Thyroid gland (tissue), 4 donors: ENCODE results near the gene MAD2L1BP. TPM values are rescaled to one million over a fixed set of nuclear protein-coding genes. Genes with fewer than 3 reads are reported as not detected.
"Not testable (repeated sequence)": the region's sequence is repeated elsewhere in the genome, so short reads cannot be mapped to it uniquely, and the experiment has no call there.

Experiments used
- DNase-seq, 2 donors: peaks; one replicate each; pipeline ENCODE4 v3.0.0-alpha.2; 2019
- H3K27ac ChIP-seq, 3 donors: fragments of 200-600 bp; sonication (generic); 1 replicate in 2 of 3; 2 replicates in 1 of 3; pipeline ENCODE4 v1.5.1; 2016 to 2019; ENCODE audit warnings: mild to moderate bottlenecking in 1 of 3, moderate library complexity in 1 of 3
- H3K27me3 ChIP-seq: fragments of 200-600 bp; sonication (generic); one replicate; pipeline ENCODE4 v1.5.1; 2019
- H3K36me3 ChIP-seq, 2 donors: fragments of 200-600 bp; sonication (generic); one replicate each; pipeline ENCODE4 v1.5.1; 2016 to 2019
- H3K4me1 ChIP-seq, 2 donors: fragments of 200-600 bp; sonication (generic); one replicate each; pipeline ENCODE4 v1.5.1; 2017 to 2019
- H3K4me3 ChIP-seq, 3 donors: fragments of 200-600 bp; sonication (generic); replicated peaks in 1 of 3; 1 replicate in 2 of 3; 2 replicates in 1 of 3; pipeline ENCODE4 v1.5.1; 2016; ENCODE audit warnings: mild to moderate bottlenecking in 1 of 3
- H3K9me3 ChIP-seq: fragments of 200-600 bp; sonication (generic); one replicate; pipeline ENCODE4 v1.5.1; 2017
- CTCF ChIP-seq, 6 experiments: fragments of 200-600 bp in 3 of 6; fragments of 450-650 bp in 3 of 6; sonication (generic) in 3 of 6; IDR thresholded peaks; one replicate each; pipeline ENCODE4 v1.5.1; 2016 to 2019; ENCODE audit warnings: antibody characterized with exemption in 6 of 6, mild to moderate bottlenecking in 2 of 6, inconsistent platforms in 1 of 6, moderate library complexity in 1 of 6
- POLR2A ChIP-seq, 2 donors: fragments of 450-650 bp; IDR thresholded peaks; one replicate each; pipeline ENCODE4 v1.6.1; 2017; ENCODE audit warnings: antibody characterized with exemption in 2 of 2, mild to moderate bottlenecking in 2 of 2, moderate library complexity in 1 of 2
- WGBS, 2 donors: methylation state at CpG; one replicate each; pipeline ENCODE4 v1.1.5; 2017; 5-methylcytosine and 5-hydroxymethylcytosine counted together
- intact Hi-C: fragments of 100-400 bp; cut with DNase I; formaldehyde crosslinking; loops from one replicate; pipeline ENCODE4 v1.15.1; 2023
- total RNA-seq, 4 donors: library from RNA; depleted of rRNA; stranded (reverse); fragments of >200 nt; gene quantifications; one replicate each; pipeline ENCODE4 v1.2.3, GENCODE V29; 2016

The MAD2L1BP gene
- total RNA-seq, 4 donors from 2014 or later: 15.9 to 54.8 (median 20.4) TPM

- no peaks in the 10 kb centered on the region for H3K27me3 ChIP-seq
- H3K36me3 ChIP-seq: no peaks in the 10 kb centered on the region
- WGBS, 2 donors: 89 to 96% methylated on average over 2 of the region's 2 CpGs
- intact Hi-C loops: no loop called here
- peaks cover 8 to 10% of the 10 kb centered on the region in 2 donors for H3K4me1 ChIP-seq
- H3K9me3 ChIP-seq: no peaks in the 10 kb centered on the region
- no peak overlapping the region for H3K27ac ChIP-seq
- no peak overlapping the region for H3K4me3 ChIP-seq
- TF ChIP-seq POLR2A (IDR thresholded peaks at IDR 0.05) (no peak), CTCF (IDR thresholded peaks at IDR 0.05) (no peak)
- DNase-seq: no peak
Observed at GRCh38 chr6:43648248-43648647, 12.6 kb downstream of the MAD2L1BP start.

- H3K27ac ChIP-seq, H3K4me1 ChIP-seq, H3K27me3 ChIP-seq, H3K4me3 ChIP-seq, DNase-seq, intact Hi-C loops, H3K9me3 ChIP-seq, H3K36me3 ChIP-seq: not testable (repeated sequence)
- 97 to 98% methylated on average over 2 of the region's 2 CpGs for WGBS, 2 donors
Observed at GRCh38 chr6:43652822-43653221, 17.2 kb downstream of the MAD2L1BP start.

GRCh38 chr6:43657221-43657802 lies 21.7 kb downstream of the MAD2L1BP start:
- Histone ChIP-seq H3K9me3 (no peaks in the 10 kb centered on the region), H3K4me1 (no peaks in the 10 kb centered on the region), H3K4me3 (no peak overlapping the region), H3K36me3 (no peaks in the 10 kb centered on the region), H3K27me3 (no peaks in the 10 kb centered on the region), H3K27ac (no peak overlapping the region)
- DNase-seq: no peak
- TF ChIP-seq CTCF (IDR thresholded peaks at IDR 0.05) (no peak), POLR2A (IDR thresholded peaks at IDR 0.05) (no peak)
- intact Hi-C loops: no loop called here
- 83 to 86% methylated on average over 3 of the region's 3 CpGs for WGBS, 2 donors

GRCh38 chr6:43658161-43658560 lies 22.5 kb downstream of the MAD2L1BP start:
- WGBS, 2 donors: 90 to 95% methylated on average over 9 of the region's 9 CpGs

GRCh38 chr6:43662948-43663347 lies 27.3 kb downstream of the MAD2L1BP start:
- 93 to 95% methylated on average over 5 of the region's 5 CpGs for WGBS, 2 donors
- peaks cover 10 to 11% of the 10 kb centered on the region in 2 donors for H3K4me1 ChIP-seq
- H3K27ac ChIP-seq, H3K27me3 ChIP-seq, H3K36me3 ChIP-seq, H3K9me3 ChIP-seq, DNase-seq, H3K4me3 ChIP-seq: not testable (repeated sequence)
- intact Hi-C loops: loop anchor here (10.0 kb wide), 2 partner anchors 62 to 292 kb away; no protein-coding TSS in a partner anchor

More at GRCh38 chr6:43658161-43658560, 22.5 kb downstream of the MAD2L1BP start:
- H3K4me1 ChIP-seq: no peaks in the 10 kb centered on the region
- no peaks in the 10 kb centered on the region for H3K36me3 ChIP-seq
- no peaks in the 10 kb centered on the region for H3K9me3 ChIP-seq
- TF ChIP-seq POLR2A (IDR thresholded peaks at IDR 0.05): no peak
- no peak overlapping the region for H3K4me3 ChIP-seq
- intact Hi-C loops: no loop called here
- H3K27me3 ChIP-seq: no peaks in the 10 kb centered on the region
- no peak overlapping the region for H3K27ac ChIP-seq
- DNase-seq: no peak

- no peaks in the 10 kb centered on the region for H3K36me3 ChIP-seq
- intact Hi-C loops: loop anchor here (2.0 to 10.0 kb wide), 4 partner anchors 59 to 413 kb away; no protein-coding TSS in a partner anchor
- H3K27me3 ChIP-seq: no peaks in the 10 kb centered on the region
- H3K4me3 ChIP-seq: no peak overlapping the region
- TF ChIP-seq POLR2A (IDR thresholded peaks at IDR 0.05) (no peak), CTCF (IDR thresholded peaks at IDR 0.05) (no peak)
- no peak overlapping the region for H3K27ac ChIP-seq
- peaks cover 25 to 33% of the 10 kb centered on the region in 2 donors for H3K4me1 ChIP-seq
- WGBS, 2 donors: 82% methylated on average over 1 of the region's 1 CpG; no CpG with 5 or more reads in 1 of the 2 donors
- no peaks in the 10 kb centered on the region for H3K9me3 ChIP-seq
- DNase-seq: no peak
Observed at GRCh38 chr6:43665376-43665775, 29.7 kb downstream of the MAD2L1BP start.
